COLO829 (cell line): ENCODE results near the gene CUEDC2.
A peak's percentile ranks its signal among the peaks of the same experiment; 100 is the strongest.

Experiments used
- DNase-seq: peaks from one replicate; pipeline ENCODE4 v3.0.0; 2012; ENCODE audit warnings: low spot score

The CUEDC2 gene

GRCh38 chr10:102396730-102397151 is 35.6 kb downstream of the CUEDC2 start:
- DNase-seq: no peak

- DNase-seq: no peak
Measured at GRCh38 chr10:102396317-102396650, 36.1 kb downstream of the CUEDC2 start.

GRCh38 chr10:102395400-102396316 is 36.7 kb downstream of the CUEDC2 start, which contains the start of gene NFKB2:
Gene NFKB2 (plus strand): TSS chr10:102395705. CDS start chr10:102395960, 255 bp downstream.
- peak; percentile 80 for DNase-seq

GRCh38 chr10:102394801-102395399 is 37.5 kb downstream of the CUEDC2 start:
- DNase-seq: peak; percentile 6

GRCh38 chr10:102394079-102394800 is 38.1 kb downstream of the CUEDC2 start:
- peak; percentile 63 for DNase-seq

- no peak for DNase-seq
Measured at GRCh38 chr10:102393411-102394078, 38.8 kb downstream of the CUEDC2 start.

GRCh38 chr10:102392306-102392705 is 40.1 kb downstream of the CUEDC2 start:
- no peak for DNase-seq

- no peak for DNase-seq
Measured at GRCh38 chr10:102389894-102390293, 42.5 kb downstream of the CUEDC2 start.

- no peak for DNase-seq
Measured at GRCh38 chr10:102384606-102385429, 47.6 kb downstream of the CUEDC2 start.

- no peak for DNase-seq
Measured at GRCh38 chr10:102384053-102384452, 48.3 kb downstream of the CUEDC2 start.

GRCh38 chr10:102382871-102383270 is 49.5 kb downstream of the CUEDC2 start:
- no peak for DNase-seq

- DNase-seq: no peak
Measured at GRCh38 chr10:102381983-102382382, 50.4 kb downstream of the CUEDC2 start.

- no peak for DNase-seq
Measured at GRCh38 chr10:102379383-102379782, 53.0 kb downstream of the CUEDC2 start.

- no peak for DNase-seq
Measured at GRCh38 chr10:102376901-102377300, 55.5 kb downstream of the CUEDC2 start.

GRCh38 chr10:102375867-102376266 is 56.5 kb downstream of the CUEDC2 start:
- no peak for DNase-seq

GRCh38 chr10:102375250-102375649 is 57.1 kb downstream of the CUEDC2 start:
- DNase-seq: no peak
